GM19468 (cell line): ENCODE measurements around the gene SSU72.
"Not testable (repeated sequence)": the region's sequence is repeated elsewhere in the genome, so short reads cannot be mapped to it uniquely, and the experiment has no call there.

Experiments used
- ATAC-seq: cut with Tn5 transposase; IDR thresholded peaks from one replicate; pipeline ENCODE4 v1.9.1; 2021; ENCODE audit warnings: mild to moderate bottlenecking, moderate library complexity, moderate number of reproducible peaks; ENCODE audit not compliant: unreplicated experiment; ENCODE audit errors: extremely low read depth

SSU72 gene

GRCh38 chr1:1534401-1535154, 40.1 kb downstream of the SSU72 start:
- no peak for ATAC-seq

DNA sequence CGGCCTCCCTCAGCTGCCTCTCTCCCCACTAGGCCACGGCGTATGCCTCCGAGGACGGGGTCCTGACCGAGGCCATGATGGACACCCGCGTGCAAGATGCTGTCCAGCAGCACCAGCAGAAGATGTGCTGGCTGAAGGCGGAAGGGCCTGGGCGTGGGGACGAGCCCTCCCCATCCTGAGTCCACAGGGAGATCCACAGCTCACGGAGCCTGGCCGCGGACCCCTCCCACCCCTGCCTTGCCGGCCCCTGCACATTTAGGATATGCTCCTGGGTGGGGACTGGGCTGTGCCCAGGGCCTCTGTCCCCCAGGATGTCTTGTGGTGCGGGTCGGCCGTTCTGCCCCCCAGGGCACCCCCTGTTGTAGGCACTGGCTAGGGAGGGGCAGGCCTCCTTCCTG, 40.8 kb downstream of the SSU72 start:
- ATAC-seq = not testable (repeated sequence)

GRCh38 chr1:1533176-1533893, 41.3 kb downstream of the SSU72 start:
- ATAC-seq = not testable (repeated sequence)

DNA sequence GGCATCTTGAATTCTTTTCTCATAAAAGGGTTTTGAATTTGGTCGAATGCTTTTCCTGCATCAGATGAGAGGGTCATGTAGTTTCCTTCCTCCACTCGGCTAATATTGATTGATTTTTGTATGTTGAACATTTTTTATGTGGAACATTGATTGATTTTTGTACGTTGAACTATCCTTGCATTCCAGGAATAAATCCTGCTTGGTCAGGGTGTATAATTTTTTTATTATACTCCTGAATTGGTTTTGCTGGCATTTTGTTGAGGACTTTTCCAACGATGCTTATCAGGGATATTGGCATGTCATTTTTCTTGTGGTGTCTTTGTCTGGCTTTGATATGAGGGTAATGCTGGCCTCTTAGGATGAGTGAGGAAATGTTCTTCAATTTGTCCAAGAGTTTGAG, 42.7 kb downstream of the SSU72 start:
- no peak for ATAC-seq

DNA sequence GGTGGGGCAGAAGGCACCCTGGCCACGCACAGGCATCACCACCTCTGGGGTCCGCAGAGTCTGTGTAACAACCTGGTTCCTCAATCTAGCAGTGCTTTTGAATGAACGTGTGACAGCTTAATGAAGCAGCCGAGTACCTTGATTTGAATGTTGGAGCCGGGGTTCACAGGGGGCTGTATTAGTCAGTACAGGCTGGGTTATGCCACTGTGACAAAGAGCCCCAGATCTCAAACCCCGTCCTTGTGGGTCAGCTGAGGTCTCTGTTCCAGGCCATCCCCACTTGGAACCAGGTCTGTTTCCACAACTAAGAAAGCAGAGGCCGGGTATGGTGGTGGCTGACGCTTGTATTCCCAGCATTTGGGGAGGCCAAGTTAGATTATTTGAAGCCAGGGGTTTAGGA, 44.7 kb downstream of the SSU72 start:
- no peak for ATAC-seq

DNA sequence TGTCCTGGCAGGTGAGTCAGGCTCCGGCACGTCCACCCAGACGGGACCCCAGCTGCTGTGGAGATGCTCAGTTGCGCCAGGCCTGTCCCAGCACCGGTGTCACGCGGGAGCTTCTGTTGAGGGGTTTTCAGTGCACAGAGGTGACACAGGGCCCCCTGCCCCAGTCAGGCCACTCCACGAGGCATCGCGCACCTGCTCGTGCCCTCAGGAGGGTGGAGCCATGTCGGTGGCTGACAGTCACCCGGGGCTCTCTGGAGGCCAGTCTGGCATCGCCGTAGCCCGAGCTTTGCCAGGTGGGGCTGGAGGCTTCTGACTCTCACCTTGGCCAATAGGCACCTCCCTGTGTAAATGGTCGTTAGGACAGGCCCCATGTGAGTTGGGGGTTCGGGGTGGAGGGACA, 45.3 kb downstream of the SSU72 start:
- no peak for ATAC-seq

DNA sequence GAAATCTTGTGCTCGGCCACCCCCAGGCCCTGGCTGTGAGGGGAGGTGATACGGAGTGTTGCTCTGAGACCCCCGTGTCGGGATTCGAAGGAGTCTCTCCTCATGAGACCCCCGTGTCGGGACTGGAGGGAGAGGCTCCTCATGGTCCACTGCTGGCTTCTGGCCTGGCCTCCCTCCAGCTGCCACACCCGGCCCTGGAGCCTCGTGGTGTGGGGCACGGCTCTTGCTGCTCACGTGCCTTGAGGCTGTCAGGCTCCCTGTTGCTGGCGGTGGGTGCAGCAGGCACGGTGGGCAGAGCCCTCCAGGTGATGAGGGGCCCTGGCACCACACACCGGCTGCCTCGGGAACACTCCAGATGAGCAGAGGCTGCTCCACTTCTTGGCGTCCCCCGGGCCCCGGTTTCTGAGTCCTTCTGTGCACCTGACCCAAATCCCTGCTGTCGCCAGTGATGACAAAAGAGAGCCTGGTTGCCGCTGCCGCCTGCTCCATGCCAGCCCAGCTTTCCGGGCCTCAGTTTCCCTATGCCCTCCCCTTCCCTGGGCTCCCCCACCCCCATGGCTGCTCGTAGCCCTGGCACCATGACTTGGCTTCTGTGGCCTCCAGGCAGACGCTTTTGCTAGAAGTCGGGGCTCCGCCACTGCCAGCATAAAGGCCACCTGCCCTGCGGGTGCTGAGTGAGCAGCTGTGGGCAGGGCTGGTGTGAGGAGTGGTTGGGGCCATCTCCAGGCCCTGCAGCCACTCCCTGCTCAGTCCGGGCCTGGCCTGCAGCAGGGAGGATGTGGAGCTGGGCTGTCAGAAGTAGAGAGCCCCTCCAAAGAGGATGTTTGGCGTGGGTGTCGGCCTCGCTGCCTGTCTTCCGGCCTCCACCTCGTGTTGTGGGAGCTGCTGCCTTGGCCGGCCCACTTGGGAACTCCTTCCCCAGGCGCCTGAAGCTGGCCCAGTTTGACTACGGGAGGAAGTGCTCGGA, 46.1 kb downstream of the SSU72 start:
- no peak for ATAC-seq

GRCh38 chr1:1527092-1527816, 47.4 kb downstream of the SSU72 start:
- ATAC-seq = no peak

GRCh38 chr1:1526476-1526875, 48.2 kb downstream of the SSU72 start:
- ATAC-seq = not testable (repeated sequence)

DNA sequence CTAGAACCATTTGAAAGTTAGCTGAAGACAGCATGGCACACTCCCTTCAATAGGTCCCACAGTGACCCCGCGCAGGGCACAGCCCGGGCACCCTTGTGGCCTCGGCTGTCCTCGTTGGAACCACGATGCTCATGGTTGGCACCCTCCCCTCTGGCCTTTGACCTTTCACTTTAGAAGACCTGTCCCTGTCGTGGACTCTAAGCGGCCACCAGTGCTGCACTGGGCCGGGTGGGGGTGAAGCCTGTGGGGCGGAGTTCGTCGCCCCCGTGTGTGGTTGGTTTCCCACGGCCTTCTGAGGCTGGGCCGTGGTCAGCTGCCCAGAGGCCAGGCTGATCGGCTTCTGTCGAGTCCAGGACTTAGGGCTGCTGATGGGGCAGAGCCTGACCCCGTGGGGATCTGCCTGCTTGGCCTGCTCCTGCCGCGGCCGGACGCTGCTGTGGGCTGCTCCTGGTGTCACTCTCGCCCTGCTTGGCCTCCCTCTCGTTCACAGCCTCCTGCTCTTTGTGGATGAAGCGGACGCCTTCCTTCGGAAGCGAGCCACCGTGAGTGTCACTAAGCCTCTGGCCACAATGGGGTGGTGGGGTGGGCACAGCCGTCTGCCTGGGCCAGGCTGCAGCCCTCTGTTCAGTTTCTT, 49.8 kb downstream of the SSU72 start:
- not testable (repeated sequence) for ATAC-seq

- not testable (repeated sequence) for ATAC-seq
These were observed 51.0 kb downstream of the SSU72 start for GRCh38 chr1:1523651-1524050.

DNA sequence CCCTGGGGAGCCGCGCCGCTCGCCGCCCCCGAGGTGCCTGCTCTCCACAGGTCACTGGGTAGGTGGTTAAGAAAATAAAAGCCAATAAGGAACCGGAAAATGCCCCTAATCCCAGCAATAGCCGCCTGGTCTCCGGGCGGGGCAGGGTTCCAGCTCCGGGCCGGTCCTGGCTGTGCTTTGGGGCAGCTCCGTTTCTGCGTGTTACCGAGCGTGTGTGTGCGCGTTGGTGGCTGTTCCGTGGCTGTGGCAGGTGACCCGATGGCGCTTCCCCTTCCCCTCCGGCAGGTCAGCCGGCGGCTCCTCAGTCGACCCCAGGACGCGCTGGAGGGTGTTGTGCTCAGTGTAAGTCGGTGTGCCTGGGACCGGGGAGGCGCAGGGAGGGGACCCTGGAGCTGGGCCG, 51.4 kb downstream of the SSU72 start:
- not testable (repeated sequence) for ATAC-seq

GRCh38 chr1:1522536-1522935, 52.1 kb downstream of the SSU72 start:
- not testable (repeated sequence) for ATAC-seq

GRCh38 chr1:1521331-1521730, 53.3 kb downstream of the SSU72 start:
- ATAC-seq = no peak

DNA sequence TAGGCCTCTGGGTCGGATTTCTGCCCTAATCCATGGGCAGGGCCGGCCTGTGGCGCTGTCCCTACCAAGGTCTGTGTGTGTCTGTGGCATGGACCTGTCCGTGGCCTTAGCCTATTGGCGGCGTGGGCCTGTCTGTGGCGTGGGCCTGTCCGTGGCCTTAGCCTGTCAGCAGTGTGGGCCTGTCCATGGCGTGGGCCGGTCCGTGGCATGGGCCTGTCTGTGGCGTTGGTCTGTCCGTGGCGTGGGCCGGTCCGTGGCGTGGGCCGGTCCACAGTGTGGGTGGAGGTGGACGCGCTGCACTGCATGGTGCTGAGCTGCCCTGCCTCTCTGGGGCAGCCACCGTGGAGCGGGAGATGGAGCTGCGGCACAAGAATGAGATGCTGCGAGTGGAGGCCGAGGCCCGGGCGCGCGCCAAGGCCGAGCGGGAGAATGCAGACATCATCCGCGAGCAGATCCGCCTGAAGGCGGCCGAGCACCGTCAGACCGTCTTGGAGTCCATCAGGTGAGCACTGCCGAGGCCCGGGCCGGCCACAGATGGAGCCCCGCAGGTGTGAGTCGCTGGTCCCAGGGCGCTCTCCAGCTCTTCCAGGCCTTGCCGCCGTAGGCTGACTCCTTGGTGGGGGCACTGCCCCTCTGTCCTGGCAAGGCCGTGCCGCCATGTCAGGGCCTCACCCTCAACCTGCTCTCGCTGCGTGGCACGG, 54.7 kb downstream of the SSU72 start:
- ATAC-seq = not testable (repeated sequence)

DNA sequence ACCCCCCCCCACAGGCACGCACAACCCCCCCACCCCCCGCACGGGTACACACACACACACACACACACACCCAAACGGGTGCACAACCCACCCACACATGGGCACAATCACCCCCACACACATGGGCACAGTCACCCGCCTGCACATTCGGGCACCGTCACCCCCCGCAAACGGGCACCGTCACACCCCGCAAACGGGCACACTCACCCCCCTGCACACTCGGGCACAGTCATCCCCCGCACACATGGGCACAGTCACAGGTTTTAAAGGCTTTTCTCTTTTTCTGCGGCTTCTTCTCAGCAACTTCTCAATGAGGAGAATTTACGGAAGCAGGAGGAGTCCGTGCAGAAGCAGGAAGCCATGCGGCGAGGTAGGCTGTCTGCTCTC, 56.0 kb downstream of the SSU72 start:
- ATAC-seq = not testable (repeated sequence)

DNA sequence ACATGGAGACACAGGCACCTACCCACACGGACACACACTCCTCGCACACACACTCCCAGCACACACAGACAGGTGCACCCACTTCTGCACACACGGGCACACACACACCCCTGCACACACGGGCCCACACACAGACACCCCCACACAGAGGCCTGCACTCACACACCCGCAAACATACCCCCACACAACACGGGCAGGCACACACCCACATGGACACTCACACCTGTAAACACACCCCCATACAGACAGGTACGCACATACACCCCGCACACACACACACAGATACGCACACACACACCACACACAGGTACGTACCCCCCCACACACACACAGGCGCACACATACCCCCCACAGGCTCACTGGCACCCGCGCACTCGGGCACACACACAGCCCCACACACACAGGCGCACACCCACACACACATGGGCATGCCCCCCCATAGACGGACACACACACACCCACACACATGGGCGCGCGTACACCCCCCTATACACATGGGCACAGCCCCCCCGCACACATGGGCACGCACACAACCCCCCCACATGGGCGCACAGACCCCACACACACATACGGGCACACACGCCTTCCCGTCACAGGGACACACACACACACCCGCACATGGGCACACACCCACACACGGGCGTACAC, 56.6 kb downstream of the SSU72 start:
- ATAC-seq = no peak

DNA sequence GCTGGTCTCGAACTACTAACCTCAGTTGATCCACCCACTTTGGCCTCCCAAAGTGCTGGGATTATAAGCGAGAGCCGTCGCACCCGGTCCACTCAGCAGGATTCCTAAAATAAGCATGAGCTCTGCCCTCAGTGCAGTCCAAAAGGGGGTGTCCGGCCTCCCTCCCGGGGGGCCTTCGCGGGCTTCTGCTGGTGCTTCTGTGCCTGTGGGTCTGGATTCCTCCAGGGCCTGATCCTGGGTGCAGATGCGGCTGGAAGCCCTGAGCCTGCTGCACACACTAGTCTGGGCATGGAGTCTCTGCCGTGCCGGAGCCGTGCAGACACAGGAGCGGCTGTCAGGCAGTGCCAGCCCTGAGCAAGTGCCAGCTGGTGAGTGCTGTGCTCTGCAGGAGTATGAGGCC, 57.7 kb downstream of the SSU72 start:
- ATAC-seq = not testable (repeated sequence)
